NCI-H1417 (cell line): ENCODE data around the gene CRISPLD2.
"Not testable (repeated sequence)": the region's sequence is repeated elsewhere in the genome, so short reads cannot be mapped to it uniquely, and the experiment has no call there.

Source experiments
- DNase-seq, 3 experiments: peaks; one replicate each; lab custom pipeline; 2025; lab: John Stamatoyannopoulos, UW

Gene CRISPLD2

GRCh38 chr16:84930298-84931106, 110.7 kb downstream of the CRISPLD2 start:
- no peak for DNase-seq

- no peak for DNase-seq
Measured at GRCh38 chr16:84931107-84931494, 111.3 kb downstream of the CRISPLD2 start.

- DNase-seq: no peak
Measured at GRCh38 chr16:84931506-84931905, 111.7 kb downstream of the CRISPLD2 start.

GRCh38 chr16:84932681-84933080, 112.9 kb downstream of the CRISPLD2 start:
- peak in 1 of 3 experiments; percentile 25 for DNase-seq

- DNase-seq: no peak
Measured at GRCh38 chr16:84933774-84934631, 114.2 kb downstream of the CRISPLD2 start.

- no peak for DNase-seq
Measured at GRCh38 chr16:84937196-84938005, 117.6 kb downstream of the CRISPLD2 start.

- not testable (repeated sequence) for DNase-seq
Measured at GRCh38 chr16:84938616-84939015, 118.8 kb downstream of the CRISPLD2 start.

- DNase-seq: no peak
Measured at GRCh38 chr16:84940670-84941551, 121.1 kb downstream of the CRISPLD2 start.

GRCh38 chr16:84941921-84942320, 122.1 kb downstream of the CRISPLD2 start:
- no peak for DNase-seq

GRCh38 chr16:84942786-84943185, 123.0 kb downstream of the CRISPLD2 start:
- DNase-seq: no peak

GRCh38 chr16:84943620-84944019, 123.8 kb downstream of the CRISPLD2 start:
- DNase-seq: no peak

- DNase-seq: no peak
Measured at GRCh38 chr16:84947022-84947421, 127.2 kb downstream of the CRISPLD2 start.

GRCh38 chr16:84947996-84948850, 128.4 kb downstream of the CRISPLD2 start:
- no peak for DNase-seq

- DNase-seq: no peak
Measured at GRCh38 chr16:84948851-84949610, 129.2 kb downstream of the CRISPLD2 start.

GRCh38 chr16:84949772-84950436, 130.1 kb downstream of the CRISPLD2 start:
- peak in 1 of 3 experiments; percentile 1 for DNase-seq

- no peak for DNase-seq
Measured at GRCh38 chr16:84950906-84951305, 131.1 kb downstream of the CRISPLD2 start.

- peak; percentile 49 to 81 (median 69) for DNase-seq
Measured at GRCh38 chr16:84952335-84953189, 132.8 kb downstream of the CRISPLD2 start.
